Measurements from ENCODE around the gene TAAR5. TPM values are rescaled to one million over a fixed set of nuclear protein-coding genes. Genes with fewer than 3 reads are reported as not detected.
"Not testable (repeated sequence)": the region's sequence is repeated elsewhere in the genome, so short reads cannot be mapped to it uniquely, and the experiment has no call there.

Gene TAAR5
- total RNA-seq, 1 donor = not detected

- no peak for DNase-seq (ENCODE audit: low read depth)
- H3K4me3 ChIP-seq (ENCODE audit: low read depth, low read length) = no peak within 1 kb of the TSS
- TF ChIP-seq CTCF (IDR thresholded peaks at IDR 0.05; ENCODE audit: insufficient read depth, low read depth, low read length) = no peak
These were observed 19.2 kb downstream of the TAAR5 start, which contains the start of gene TAAR6 for GRCh38 chr6:132570221-132570777. TAAR6 (plus strand) TSS chr6:132570322; CDS start chr6:132570322, 0 bp downstream.

- no peak for TF ChIP-seq CTCF (IDR thresholded peaks at IDR 0.05; ENCODE audit: insufficient read depth, low read depth, low read length)
- DNase-seq (ENCODE audit: low read depth) = no peak
- H3K4me3 ChIP-seq (ENCODE audit: low read depth, low read length) = no peak overlapping the region
These were observed 20.4 kb downstream of the TAAR5 start for GRCh38 chr6:132569170-132569569.

- TF ChIP-seq CTCF (IDR thresholded peaks at IDR 0.05; ENCODE audit: insufficient read depth, low read depth, low read length) = no peak
- DNase-seq (ENCODE audit: low read depth) = no peak
- no peak overlapping the region for H3K4me3 ChIP-seq (ENCODE audit: low read depth, low read length)
These were observed 20.9 kb downstream of the TAAR5 start for GRCh38 chr6:132568611-132569010.

GRCh38 chr6:132567566-132567965 lies 22.0 kb downstream of the TAAR5 start:
- no peak for TF ChIP-seq CTCF (IDR thresholded peaks at IDR 0.05; ENCODE audit: insufficient read depth, low read depth, low read length)
- H3K4me3 ChIP-seq (ENCODE audit: low read depth, low read length) = no peak overlapping the region
- DNase-seq (ENCODE audit: low read depth) = no peak

- TF ChIP-seq CTCF (IDR thresholded peaks at IDR 0.05; ENCODE audit: insufficient read depth, low read depth, low read length) = no peak
- DNase-seq (ENCODE audit: low read depth) = no peak
- no peak overlapping the region for H3K4me3 ChIP-seq (ENCODE audit: low read depth, low read length)
These were observed 23.1 kb downstream of the TAAR5 start for GRCh38 chr6:132566404-132566803.

- DNase-seq (ENCODE audit: low read depth); H3K4me3 ChIP-seq (ENCODE audit: low read depth, low read length): not testable (repeated sequence)
These were observed 29.5 kb downstream of the TAAR5 start for GRCh38 chr6:132560087-132560486.

GRCh38 chr6:132552372-132552771 lies 37.2 kb downstream of the TAAR5 start, which contains the start of gene TAAR8:
TAAR8 (plus strand) TSS chr6:132552672; CDS start chr6:132552693, 21 bp downstream.
- DNase-seq (ENCODE audit: low read depth) = no peak
- TF ChIP-seq CTCF (IDR thresholded peaks at IDR 0.05; ENCODE audit: insufficient read depth, low read depth, low read length) = no peak
- no peak within 1 kb of the TSS for H3K4me3 ChIP-seq (ENCODE audit: low read depth, low read length)

Measured in fibroblast of villous mesenchyme (primary cell).